HepG2 (cell line): ENCODE data around the gene KRT34. TPM values are rescaled to one million over a fixed set of nuclear protein-coding genes. Genes with fewer than 3 reads are reported as not detected.

ENCODE experiments used
- ARNT2 ChIP-seq: sonication (generic); formaldehyde crosslinking; IDR thresholded peaks from 2 replicates; pipeline ENCODE4 v1.8.0; 2022; ENCODE audit warnings: mild to moderate bottlenecking, low read depth, missing genetic modification reagents, moderate library complexity
- DNMT3B ChIP-seq: conservative IDR thresholded peaks from 2 replicates; pipeline ENCODE4 v1.6.1; 2016; ENCODE audit warnings: missing biosample characterization, control low read depth
- HNRNPUL1 ChIP-seq: fragments of 200-400 bp; formaldehyde crosslinking; IDR thresholded peaks from 2 replicates; pipeline ENCODE4 v1.6.1; 2017; ENCODE audit warnings: low read depth, mild to moderate bottlenecking, low read length, moderate library complexity
- MATR3 ChIP-seq: sonication (generic); formaldehyde crosslinking; IDR thresholded peaks from 2 replicates; pipeline ENCODE4 v1.4.0; 2020; ENCODE audit warnings: missing genetic modification reagents
- MXD4 ChIP-seq: IDR thresholded peaks from 2 replicates; pipeline ENCODE4 v1.6.1; 2016; ENCODE audit warnings: mild to moderate bottlenecking, missing biosample characterization, missing genetic modification reagents
- MZF1 ChIP-seq: sonication (generic); formaldehyde crosslinking; IDR thresholded peaks from 2 replicates; pipeline ENCODE4 v1.8.1; 2023; ENCODE audit warnings: mild to moderate bottlenecking, missing genetic modification reagents, borderline replicate concordance
- SMAD1 ChIP-seq: sonication (generic); formaldehyde crosslinking; IDR thresholded peaks from 2 replicates; pipeline ENCODE4 v1.4.0; 2020; ENCODE audit warnings: missing genetic modification reagents, low read depth, mild to moderate bottlenecking, borderline replicate concordance
- ZBTB21 ChIP-seq: sonication (generic); formaldehyde crosslinking; IDR thresholded peaks from 2 replicates; pipeline ENCODE4 v1.4.0; 2020; ENCODE audit warnings: missing genetic modification reagents
- ZFP41 ChIP-seq: sonication (generic); formaldehyde crosslinking; IDR thresholded peaks from 2 replicates; pipeline ENCODE4 v1.4.0; 2020; ENCODE audit warnings: mild to moderate bottlenecking, missing genetic modification reagents, borderline replicate concordance
- ZFP90 ChIP-seq: sonication (generic); formaldehyde crosslinking; IDR thresholded peaks from 2 replicates; pipeline ENCODE4 v1.8.0; 2022; ENCODE audit warnings: missing genetic modification reagents, mild to moderate bottlenecking, inconsistent platforms, borderline replicate concordance
- ZNF468 ChIP-seq: sonication (generic); formaldehyde crosslinking; IDR thresholded peaks from 2 replicates; pipeline ENCODE4 v1.8.0; 2022; ENCODE audit warnings: mild to moderate bottlenecking, moderate library complexity, missing genetic modification reagents
- ZNF629 ChIP-seq: sonication (generic); formaldehyde crosslinking; conservative IDR thresholded peaks from 2 replicates; pipeline ENCODE4 v1.5.0; 2020; ENCODE audit warnings: missing genetic modification reagents
- polyA plus RNA-seq, 8 experiments: library from polyadenylated mRNA; depleted of rRNA in 3 of 8; stranded (reverse) in 7 of 8; unstranded in 1 of 8; fragments of >200 nt; fragmentation: Illumina TruSeq in 4 of 8; extraction: Trizol in 4 of 8; gene quantifications; 2 replicates each; pipeline versions ENCODE4 v1.2.1 to v1.2.3, GENCODE V29; 2011 to 2016; ENCODE audit warnings: low read depth in 4 of 8, missing spikeins in 1 of 8, mixed read lengths in 1 of 8; ENCODE audit not compliant: insufficient read depth in 1 of 8
- total RNA-seq, 5 experiments: library from RNA; depleted of rRNA; stranded (reverse); fragments of >200 nt; fragmentation: Illumina TruSeq; extraction: Trizol; gene quantifications; 2 replicates each; pipeline ENCODE4 v1.2.3, GENCODE V29; 2016; ENCODE audit warnings: low read depth in 1 of 5
- TF ChIP-seq, protein P1 (sequence below): sonication (generic); formaldehyde crosslinking; IDR thresholded peaks from 2 replicates; pipeline ENCODE4 v1.4.0; 2020; ENCODE audit warnings: missing genetic modification reagents
- TF ChIP-seq, protein P2 (sequence below): sonication (generic); formaldehyde crosslinking; IDR thresholded peaks from 2 replicates; pipeline ENCODE4 v1.4.0; 2020; ENCODE audit warnings: missing genetic modification reagents

KRT34 gene
- total and polyA plus RNA-seq, 2 of the 13 experiments (the other 11 are each of a cell fraction or from before 2014, with no cell fraction given), result not detected

DNA sequence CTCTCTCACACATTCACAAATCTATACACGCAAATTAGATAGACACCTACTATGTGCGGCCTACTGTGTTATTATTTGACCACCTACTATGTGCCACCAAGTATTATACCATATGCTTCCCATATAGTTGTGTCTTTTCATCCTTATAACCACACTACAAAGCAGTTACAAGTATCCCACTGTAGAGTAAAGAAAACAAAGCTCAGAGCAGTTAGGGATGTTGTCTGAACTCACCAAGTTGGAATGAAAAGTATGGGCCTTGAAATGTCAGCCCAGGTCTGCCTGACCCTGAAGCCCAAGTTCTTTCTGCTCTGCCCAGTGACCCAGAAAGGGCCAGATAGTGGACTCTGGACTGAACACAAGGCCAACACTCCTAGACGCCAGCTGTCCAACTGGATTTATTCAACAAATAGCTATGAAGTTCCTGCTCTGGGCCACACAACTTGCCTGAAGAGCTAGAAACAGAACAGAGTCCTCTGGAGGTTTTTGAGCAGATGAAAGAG is 33.8 kb upstream of the KRT34 start (continued):
- TF ChIP-seq MATR3, result no peak
- TF ChIP-seq MXD4 (CRISPR knock-in tag), result no peak
- TF ChIP-seq MZF1 (CRISPR knock-in tag), result no peak
- TF ChIP-seq ZFP90 (CRISPR knock-in tag), result no peak
- no peak for TF ChIP-seq HNRNPUL1
- TF ChIP-seq, protein P1, sequence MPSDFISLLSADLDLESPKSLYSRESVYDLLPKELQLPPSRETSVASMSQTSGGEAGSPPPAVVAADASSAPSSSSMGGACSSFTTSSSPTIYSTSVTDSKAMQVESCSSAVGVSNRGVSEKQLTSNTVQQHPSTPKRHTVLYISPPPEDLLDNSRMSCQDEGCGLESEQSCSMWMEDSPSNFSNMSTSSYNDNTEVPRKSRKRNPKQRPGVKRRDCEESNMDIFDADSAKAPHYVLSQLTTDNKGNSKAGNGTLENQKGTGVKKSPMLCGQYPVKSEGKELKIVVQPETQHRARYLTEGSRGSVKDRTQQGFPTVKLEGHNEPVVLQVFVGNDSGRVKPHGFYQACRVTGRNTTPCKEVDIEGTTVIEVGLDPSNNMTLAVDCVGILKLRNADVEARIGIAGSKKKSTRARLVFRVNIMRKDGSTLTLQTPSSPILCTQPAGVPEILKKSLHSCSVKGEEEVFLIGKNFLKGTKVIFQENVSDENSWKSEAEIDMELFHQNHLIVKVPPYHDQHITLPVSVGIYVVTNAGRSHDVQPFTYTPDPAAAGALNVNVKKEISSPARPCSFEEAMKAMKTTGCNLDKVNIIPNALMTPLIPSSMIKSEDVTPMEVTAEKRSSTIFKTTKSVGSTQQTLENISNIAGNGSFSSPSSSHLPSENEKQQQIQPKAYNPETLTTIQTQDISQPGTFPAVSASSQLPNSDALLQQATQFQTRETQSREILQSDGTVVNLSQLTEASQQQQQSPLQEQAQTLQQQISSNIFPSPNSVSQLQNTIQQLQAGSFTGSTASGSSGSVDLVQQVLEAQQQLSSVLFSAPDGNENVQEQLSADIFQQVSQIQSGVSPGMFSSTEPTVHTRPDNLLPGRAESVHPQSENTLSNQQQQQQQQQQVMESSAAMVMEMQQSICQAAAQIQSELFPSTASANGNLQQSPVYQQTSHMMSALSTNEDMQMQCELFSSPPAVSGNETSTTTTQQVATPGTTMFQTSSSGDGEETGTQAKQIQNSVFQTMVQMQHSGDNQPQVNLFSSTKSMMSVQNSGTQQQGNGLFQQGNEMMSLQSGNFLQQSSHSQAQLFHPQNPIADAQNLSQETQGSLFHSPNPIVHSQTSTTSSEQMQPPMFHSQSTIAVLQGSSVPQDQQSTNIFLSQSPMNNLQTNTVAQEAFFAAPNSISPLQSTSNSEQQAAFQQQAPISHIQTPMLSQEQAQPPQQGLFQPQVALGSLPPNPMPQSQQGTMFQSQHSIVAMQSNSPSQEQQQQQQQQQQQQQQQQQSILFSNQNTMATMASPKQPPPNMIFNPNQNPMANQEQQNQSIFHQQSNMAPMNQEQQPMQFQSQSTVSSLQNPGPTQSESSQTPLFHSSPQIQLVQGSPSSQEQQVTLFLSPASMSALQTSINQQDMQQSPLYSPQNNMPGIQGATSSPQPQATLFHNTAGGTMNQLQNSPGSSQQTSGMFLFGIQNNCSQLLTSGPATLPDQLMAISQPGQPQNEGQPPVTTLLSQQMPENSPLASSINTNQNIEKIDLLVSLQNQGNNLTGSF (CRISPR knock-in tag), result no peak
- TF ChIP-seq DNMT3B (CRISPR knock-in tag), result no peak
- no peak for TF ChIP-seq ARNT2 (CRISPR knock-in tag)
- TF ChIP-seq SMAD1 (CRISPR knock-in tag), result no peak
- no peak for TF ChIP-seq ZNF468 (CRISPR knock-in tag)
- 0 out of 2 replicates have a peak, but pooled peaks have one; percentile 7 for TF ChIP-seq ZNF629 (CRISPR knock-in tag)
- TF ChIP-seq ZBTB21, result no peak
- TF ChIP-seq, protein P2, sequence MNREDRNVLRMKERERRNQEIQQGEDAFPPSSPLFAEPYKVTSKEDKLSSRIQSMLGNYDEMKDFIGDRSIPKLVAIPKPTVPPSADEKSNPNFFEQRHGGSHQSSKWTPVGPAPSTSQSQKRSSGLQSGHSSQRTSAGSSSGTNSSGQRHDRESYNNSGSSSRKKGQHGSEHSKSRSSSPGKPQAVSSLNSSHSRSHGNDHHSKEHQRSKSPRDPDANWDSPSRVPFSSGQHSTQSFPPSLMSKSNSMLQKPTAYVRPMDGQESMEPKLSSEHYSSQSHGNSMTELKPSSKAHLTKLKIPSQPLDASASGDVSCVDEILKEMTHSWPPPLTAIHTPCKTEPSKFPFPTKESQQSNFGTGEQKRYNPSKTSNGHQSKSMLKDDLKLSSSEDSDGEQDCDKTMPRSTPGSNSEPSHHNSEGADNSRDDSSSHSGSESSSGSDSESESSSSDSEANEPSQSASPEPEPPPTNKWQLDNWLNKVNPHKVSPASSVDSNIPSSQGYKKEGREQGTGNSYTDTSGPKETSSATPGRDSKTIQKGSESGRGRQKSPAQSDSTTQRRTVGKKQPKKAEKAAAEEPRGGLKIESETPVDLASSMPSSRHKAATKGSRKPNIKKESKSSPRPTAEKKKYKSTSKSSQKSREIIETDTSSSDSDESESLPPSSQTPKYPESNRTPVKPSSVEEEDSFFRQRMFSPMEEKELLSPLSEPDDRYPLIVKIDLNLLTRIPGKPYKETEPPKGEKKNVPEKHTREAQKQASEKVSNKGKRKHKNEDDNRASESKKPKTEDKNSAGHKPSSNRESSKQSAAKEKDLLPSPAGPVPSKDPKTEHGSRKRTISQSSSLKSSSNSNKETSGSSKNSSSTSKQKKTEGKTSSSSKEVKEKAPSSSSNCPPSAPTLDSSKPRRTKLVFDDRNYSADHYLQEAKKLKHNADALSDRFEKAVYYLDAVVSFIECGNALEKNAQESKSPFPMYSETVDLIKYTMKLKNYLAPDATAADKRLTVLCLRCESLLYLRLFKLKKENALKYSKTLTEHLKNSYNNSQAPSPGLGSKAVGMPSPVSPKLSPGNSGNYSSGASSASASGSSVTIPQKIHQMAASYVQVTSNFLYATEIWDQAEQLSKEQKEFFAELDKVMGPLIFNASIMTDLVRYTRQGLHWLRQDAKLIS, result no peak
- no peak for TF ChIP-seq ZFP41 (CRISPR knock-in tag)
